IPS-18a (cell line): Measurements from ENCODE around the gene PLA2R1.
A peak's percentile ranks its signal among the peaks of the same experiment; 100 is the strongest.

ENCODE experiments used
- H3K27ac ChIP-seq: one replicate; pipeline ENCODE4 v1.5.1; 2013; ENCODE audit warnings: low read length
- H3K27me3 ChIP-seq: one replicate; pipeline ENCODE4 v1.6.1; 2013; ENCODE audit warnings: mild to moderate bottlenecking, low read length; ENCODE audit not compliant: control insufficient read depth, insufficient read depth
- H3K36me3 ChIP-seq: one replicate; pipeline ENCODE4 v1.6.1; 2013; ENCODE audit warnings: low read depth, low read length; ENCODE audit not compliant: control insufficient read depth
- H3K4me1 ChIP-seq: one replicate; pipeline ENCODE4 v1.6.1; 2013; ENCODE audit warnings: low read depth, low read length; ENCODE audit not compliant: control insufficient read depth
- H3K4me3 ChIP-seq: one replicate; pipeline ENCODE4 v1.5.1; 2013; ENCODE audit warnings: low read length
- H3K9ac ChIP-seq: one replicate; pipeline ENCODE4 v1.6.1; 2013; ENCODE audit warnings: mild to moderate bottlenecking, low read length, moderate library complexity
- H3K9me3 ChIP-seq: one replicate; pipeline ENCODE4 v1.6.1; 2013; ENCODE audit warnings: low read depth, low read length; ENCODE audit not compliant: control insufficient read depth

The PLA2R1 gene

GRCh38 chr2:160087854-160088745, 25.7 kb upstream of the PLA2R1 start:
- Histone ChIP-seq H3K27ac (no peak overlapping the region), H3K4me3 (no peak overlapping the region), H3K9ac (no peak overlapping the region), H3K27me3 (no peaks in the 10 kb centered on the region), H3K9me3 (peaks cover 43% of the 10 kb centered on the region), H3K36me3 (no peaks in the 10 kb centered on the region), H3K4me1 (no peaks in the 10 kb centered on the region)

GRCh38 chr2:160085662-160086061, 23.2 kb upstream of the PLA2R1 start:
- Histone ChIP-seq H3K36me3 (no peaks in the 10 kb centered on the region), H3K4me3 (no peak overlapping the region), H3K9me3 (peaks cover 35% of the 10 kb centered on the region), H3K4me1 (no peaks in the 10 kb centered on the region), H3K9ac (no peak overlapping the region), H3K27ac (no peak overlapping the region), H3K27me3 (no peaks in the 10 kb centered on the region)

GRCh38 chr2:160077912-160078810, 15.7 kb upstream of the PLA2R1 start:
- H3K4me1 ChIP-seq, result no peaks in the 10 kb centered on the region
- no peaks in the 10 kb centered on the region for H3K9me3 ChIP-seq
- H3K27me3 ChIP-seq, result no peaks in the 10 kb centered on the region
- H3K9ac ChIP-seq, result no peak overlapping the region
- no peak overlapping the region for H3K4me3 ChIP-seq
- no peak overlapping the region for H3K27ac ChIP-seq
- no peaks in the 10 kb centered on the region for H3K36me3 ChIP-seq

GRCh38 chr2:160076914-160077313, 14.5 kb upstream of the PLA2R1 start:
- H3K27ac ChIP-seq, result no peak overlapping the region
- H3K27me3 ChIP-seq, result no peaks in the 10 kb centered on the region
- no peaks in the 10 kb centered on the region for H3K36me3 ChIP-seq
- H3K9me3 ChIP-seq, result no peaks in the 10 kb centered on the region
- no peaks in the 10 kb centered on the region for H3K4me1 ChIP-seq
- H3K4me3 ChIP-seq, result no peak overlapping the region
- no peak overlapping the region for H3K9ac ChIP-seq

GRCh38 chr2:160076241-160076640, 13.8 kb upstream of the PLA2R1 start:
- Histone ChIP-seq H3K4me3 (no peak overlapping the region), H3K9ac (no peak overlapping the region), H3K27ac (no peak overlapping the region), H3K9me3 (no peaks in the 10 kb centered on the region), H3K27me3 (no peaks in the 10 kb centered on the region), H3K36me3 (no peaks in the 10 kb centered on the region), H3K4me1 (no peaks in the 10 kb centered on the region)

GRCh38 chr2:160075171-160075570, 12.8 kb upstream of the PLA2R1 start:
- Histone ChIP-seq H3K27ac (no peak overlapping the region), H3K9me3 (no peaks in the 10 kb centered on the region), H3K9ac (no peak overlapping the region), H3K27me3 (no peaks in the 10 kb centered on the region), H3K4me1 (no peaks in the 10 kb centered on the region), H3K36me3 (no peaks in the 10 kb centered on the region), H3K4me3 (no peak overlapping the region)

GRCh38 chr2:160073284-160073888, 11.0 kb upstream of the PLA2R1 start:
- Histone ChIP-seq H3K27me3 (no peaks in the 10 kb centered on the region), H3K36me3 (no peaks in the 10 kb centered on the region), H3K9me3 (peaks cover 8% of the 10 kb centered on the region), H3K9ac (no peak overlapping the region), H3K4me1 (no peaks in the 10 kb centered on the region), H3K4me3 (no peak overlapping the region), H3K27ac (no peak overlapping the region)

- H3K4me1 ChIP-seq, result no peaks in the 10 kb centered on the region
- H3K9ac ChIP-seq, result no peak overlapping the region
- H3K9me3 ChIP-seq, result peaks cover 19% of the 10 kb centered on the region
- H3K36me3 ChIP-seq, result no peaks in the 10 kb centered on the region
- no peaks in the 10 kb centered on the region for H3K27me3 ChIP-seq
- no peak overlapping the region for H3K4me3 ChIP-seq
- H3K27ac ChIP-seq, result no peak overlapping the region
Measured at GRCh38 chr2:160068906-160069305, 6.5 kb upstream of the PLA2R1 start.

GRCh38 chr2:160064916-160065315, 2.5 kb upstream of the PLA2R1 start:
- peaks cover 37% of the 10 kb centered on the region for H3K27me3 ChIP-seq
- peaks cover 8% of the 10 kb centered on the region for H3K4me1 ChIP-seq
- peaks cover 19% of the 10 kb centered on the region for H3K9me3 ChIP-seq
- H3K4me3 ChIP-seq, result no peak overlapping the region
- no peak overlapping the region for H3K9ac ChIP-seq
- H3K27ac ChIP-seq, result no peak overlapping the region
- no peaks in the 10 kb centered on the region for H3K36me3 ChIP-seq

- peaks cover 8% of the 10 kb centered on the region for H3K4me1 ChIP-seq
- H3K36me3 ChIP-seq, result no peaks in the 10 kb centered on the region
- peaks cover 37% of the 10 kb centered on the region for H3K27me3 ChIP-seq
- no peak overlapping the region for H3K9ac ChIP-seq
- no peak overlapping the region for H3K4me3 ChIP-seq
- no peak overlapping the region for H3K27ac ChIP-seq
- peaks cover 14% of the 10 kb centered on the region for H3K9me3 ChIP-seq
Measured at GRCh38 chr2:160063879-160064612, 1.6 kb upstream of the PLA2R1 start.

- Histone ChIP-seq H3K4me3 (peak overlapping the region; percentile 77), H3K9me3 (peaks cover 10% of the 10 kb centered on the region), H3K9ac (peak overlapping the region; percentile 23), H3K27ac (no peak overlapping the region), H3K4me1 (peaks cover 8% of the 10 kb centered on the region), H3K36me3 (no peaks in the 10 kb centered on the region), H3K27me3 (peaks cover 37% of the 10 kb centered on the region)
Measured at GRCh38 chr2:160063271-160063670, 856 bp upstream of the PLA2R1 start.
